Memory B cell (primary cell): ENCODE data around the gene GPX4.
A peak's percentile ranks its signal among the peaks of the same experiment; 100 is the strongest.

Experiments
- ATAC-seq: fragments of 150-1000 bp; cut with Tn5 transposase; 2 replicates; pipeline ENCODE4 v1.10.0; 2021; ENCODE audit warnings: low read depth, mild to moderate bottlenecking, moderate library complexity
- DNase-seq, 2 donors: peaks; one replicate each; pipeline ENCODE4 v3.0.0; 2022; ENCODE audit warnings: low spot score in 2 of 2
- H3K27ac Mint-ChIP-seq: one replicate; pipeline ENCODE4 v1.8.0; 2022; ENCODE audit warnings: mild to moderate bottlenecking, moderate library complexity, mixed read lengths
- H3K27me3 Mint-ChIP-seq: one replicate; pipeline ENCODE4 v1.8.0; 2022; ENCODE audit warnings: mixed read lengths
- H3K36me3 Mint-ChIP-seq: one replicate; pipeline ENCODE4 v1.8.0; 2022; ENCODE audit warnings: mild to moderate bottlenecking, mixed read lengths
- H3K4me1 Mint-ChIP-seq: one replicate; pipeline ENCODE4 v1.8.0; 2022; ENCODE audit warnings: mixed read lengths
- H3K4me3 Mint-ChIP-seq: one replicate; pipeline ENCODE4 v1.8.0; 2022; ENCODE audit warnings: mild to moderate bottlenecking, moderate library complexity, mixed read lengths
- H3K9me3 Mint-ChIP-seq: one replicate; pipeline ENCODE4 v1.8.0; 2022; ENCODE audit warnings: mixed read lengths

Gene GPX4

GRCh38 chr19:1085676-1086442, 17.9 kb upstream of the GPX4 start:
- peaks cover 30% of the 10 kb centered on the region for H3K4me1 Mint-ChIP-seq
- no peaks in the 10 kb centered on the region for H3K9me3 Mint-ChIP-seq
- H3K27me3 Mint-ChIP-seq, result no peaks in the 10 kb centered on the region
- DNase-seq (no peak), ATAC-seq (no peak)
- peak overlapping the region; percentile 86 for H3K27ac Mint-ChIP-seq
- H3K36me3 Mint-ChIP-seq, result peaks cover 20% of the 10 kb centered on the region
- H3K4me3 Mint-ChIP-seq, result no peak overlapping the region

- DNase-seq (no peak), ATAC-seq (no peak)
- no peaks in the 10 kb centered on the region for H3K27me3 Mint-ChIP-seq
- no peak overlapping the region for H3K4me3 Mint-ChIP-seq
- peaks cover 30% of the 10 kb centered on the region for H3K4me1 Mint-ChIP-seq
- no peak overlapping the region for H3K27ac Mint-ChIP-seq
- peaks cover 17% of the 10 kb centered on the region for H3K36me3 Mint-ChIP-seq
- H3K9me3 Mint-ChIP-seq, result no peaks in the 10 kb centered on the region
These were observed 17.2 kb upstream of the GPX4 start for GRCh38 chr19:1086613-1087012.

- H3K27ac Mint-ChIP-seq, result peak overlapping the region; percentile 93
- H3K4me1 Mint-ChIP-seq, result peaks cover 25% of the 10 kb centered on the region
- no peaks in the 10 kb centered on the region for H3K9me3 Mint-ChIP-seq
- H3K4me3 Mint-ChIP-seq, result peak overlapping the region; percentile 71
- ATAC-seq (peak; percentile 75), DNase-seq (peak in 1 of 2 donors; percentile 56)
- no peaks in the 10 kb centered on the region for H3K27me3 Mint-ChIP-seq
- H3K36me3 Mint-ChIP-seq, result peaks cover 11% of the 10 kb centered on the region
These were observed 15.9 kb upstream of the GPX4 start for GRCh38 chr19:1087813-1088415.

- H3K27me3 Mint-ChIP-seq, result no peaks in the 10 kb centered on the region
- ATAC-seq, result peak; percentile 15
- peak overlapping the region; percentile 49 for H3K4me3 Mint-ChIP-seq
- H3K27ac Mint-ChIP-seq, result peak overlapping the region; percentile 93
- no peak for DNase-seq
- peaks cover 26% of the 10 kb centered on the region for H3K4me1 Mint-ChIP-seq
- peaks cover 12% of the 10 kb centered on the region for H3K36me3 Mint-ChIP-seq
- no peaks in the 10 kb centered on the region for H3K9me3 Mint-ChIP-seq
These were observed 15.3 kb upstream of the GPX4 start for GRCh38 chr19:1088416-1089010.

- Mint-ChIP-seq H3K9me3 (no peaks in the 10 kb centered on the region), H3K27ac (no peak overlapping the region), H3K4me1 (peaks cover 28% of the 10 kb centered on the region), H3K27me3 (no peaks in the 10 kb centered on the region), H3K36me3 (peaks cover 11% of the 10 kb centered on the region), H3K4me3 (peak overlapping the region; percentile 8)
- no peak for ATAC-seq
- DNase-seq, result no peak
These were observed 14.5 kb upstream of the GPX4 start for GRCh38 chr19:1089126-1089771.

GRCh38 chr19:1089891-1090290, 13.9 kb upstream of the GPX4 start:
- no peaks in the 10 kb centered on the region for H3K27me3 Mint-ChIP-seq
- H3K4me1 Mint-ChIP-seq, result peaks cover 30% of the 10 kb centered on the region
- no peaks in the 10 kb centered on the region for H3K9me3 Mint-ChIP-seq
- no peak overlapping the region for H3K27ac Mint-ChIP-seq
- H3K4me3 Mint-ChIP-seq, result no peak overlapping the region
- DNase-seq, result no peak
- ATAC-seq, result peak; percentile 15
- peaks cover 10% of the 10 kb centered on the region for H3K36me3 Mint-ChIP-seq

GRCh38 chr19:1090731-1091543, 12.9 kb upstream of the GPX4 start:
- ATAC-seq (no peak), DNase-seq (no peak)
- Mint-ChIP-seq H3K4me3 (no peak overlapping the region), H3K27ac (peak overlapping the region; percentile 53), H3K27me3 (no peaks in the 10 kb centered on the region), H3K9me3 (no peaks in the 10 kb centered on the region), H3K4me1 (peaks cover 25% of the 10 kb centered on the region), H3K36me3 (peaks cover 3% of the 10 kb centered on the region)

GRCh38 chr19:1091544-1092175, 12.1 kb upstream of the GPX4 start:
- Mint-ChIP-seq H3K9me3 (no peaks in the 10 kb centered on the region), H3K36me3 (peaks cover 3% of the 10 kb centered on the region), H3K4me3 (no peak overlapping the region), H3K27me3 (no peaks in the 10 kb centered on the region), H3K4me1 (peaks cover 27% of the 10 kb centered on the region), H3K27ac (no peak overlapping the region)
- no peak for ATAC-seq
- DNase-seq, result no peak

GRCh38 chr19:1093330-1093729, 10.5 kb upstream of the GPX4 start:
- Mint-ChIP-seq H3K4me3 (peak overlapping the region; percentile 88), H3K27ac (peak overlapping the region; percentile 75), H3K9me3 (no peaks in the 10 kb centered on the region), H3K27me3 (no peaks in the 10 kb centered on the region), H3K36me3 (peaks cover 3% of the 10 kb centered on the region), H3K4me1 (peaks cover 17% of the 10 kb centered on the region)
- ATAC-seq (no peak), DNase-seq (no peak)

- no peaks in the 10 kb centered on the region for H3K27me3 Mint-ChIP-seq
- H3K4me1 Mint-ChIP-seq, result peaks cover 17% of the 10 kb centered on the region
- ATAC-seq (no peak), DNase-seq (no peak)
- peak overlapping the region; percentile 90 for H3K27ac Mint-ChIP-seq
- peak overlapping the region; percentile 88 for H3K4me3 Mint-ChIP-seq
- H3K36me3 Mint-ChIP-seq, result peaks cover 3% of the 10 kb centered on the region
- H3K9me3 Mint-ChIP-seq, result no peaks in the 10 kb centered on the region
These were observed 9.8 kb upstream of the GPX4 start for GRCh38 chr19:1093811-1094553.

GRCh38 chr19:1094655-1094977, 9.2 kb upstream of the GPX4 start:
- no peaks in the 10 kb centered on the region for H3K27me3 Mint-ChIP-seq
- H3K9me3 Mint-ChIP-seq, result no peaks in the 10 kb centered on the region
- peak overlapping the region; percentile 90 for H3K27ac Mint-ChIP-seq
- peaks cover 3% of the 10 kb centered on the region for H3K36me3 Mint-ChIP-seq
- peaks cover 17% of the 10 kb centered on the region for H3K4me1 Mint-ChIP-seq
- H3K4me3 Mint-ChIP-seq, result peak overlapping the region; percentile 88
- DNase-seq (no peak), ATAC-seq (no peak)

- peaks cover 3% of the 10 kb centered on the region for H3K36me3 Mint-ChIP-seq
- peaks cover 17% of the 10 kb centered on the region for H3K4me1 Mint-ChIP-seq
- peak within 1 kb of the TSS; percentile 90 for H3K27ac Mint-ChIP-seq
- peak; percentile 98 to 100 for DNase-seq
- peak; percentile 93 for ATAC-seq
- peak within 1 kb of the TSS; percentile 88 for H3K4me3 Mint-ChIP-seq
- no peaks in the 10 kb centered on the region for H3K27me3 Mint-ChIP-seq
- H3K9me3 Mint-ChIP-seq, result no peaks in the 10 kb centered on the region
These were observed 8.7 kb upstream of the GPX4 start, which contains the start of gene POLR2E for GRCh38 chr19:1094978-1095701. POLR2E (minus strand) TSS chr19:1095375; CDS start chr19:1095315, 60 bp downstream.
